ENCODE data around the gene SMIM17. TPM values are rescaled to one million over a fixed set of nuclear protein-coding genes. Genes with fewer than 3 reads are reported as not detected.

The SMIM17 gene
- total and polyA plus RNA-seq, 2 of the 4 experiments (the other 2 are of a cell fraction), result not detected

GRCh38 chr19:56597696-56598095, 45.3 kb upstream of the SMIM17 start:
- Histone ChIP-seq H2BK15ac (ENCODE audit: low read depth, low read length) (no peak overlapping the region), H3K79me1 (ENCODE audit: low read depth in 1 of 2, low read length in 2 of 2) (peaks cover 14 to 30% of the 10 kb centered on the region in 2 experiments), H3K27me3 (ENCODE audit: control insufficient read depth, insufficient read depth, low read length) (no peaks in the 10 kb centered on the region), H3K4me3 (ENCODE audit: insufficient read depth, low read depth, low read length) (no peak overlapping the region), H3K4me2 (ENCODE audit: low read depth, low read length) (no peak overlapping the region), H3K36me3 (ENCODE audit: control insufficient read depth, insufficient read depth, low read length) (peaks cover 27% of the 10 kb centered on the region), H3K56ac (ENCODE audit: extremely low read depth, insufficient read depth, low read length) (no peak overlapping the region), H3K9me3 (ENCODE audit: control insufficient read depth, insufficient read depth, low read length) (peaks cover 23% of the 10 kb centered on the region), H4K5ac (ENCODE audit: low read depth, low read length) (no peak overlapping the region), H3K4ac (ENCODE audit: low read depth, low read length) (no peak overlapping the region), H2AK5ac (ENCODE audit: low read depth, low read length) (no peak overlapping the region), H2BK20ac (ENCODE audit: low read depth, low read length) (no peak overlapping the region), H3K27ac (ENCODE audit: insufficient read depth, low read length) (no peak overlapping the region), H4K20me1 (ENCODE audit: insufficient read depth, low read length) (0 out of 2 replicates have a peak, but pooled peaks cover 6% of the 10 kb centered on the region), H4K8ac (ENCODE audit: low read depth in 2 of 2, low read length in 2 of 2) (no peak overlapping the region), H4K91ac (ENCODE audit: insufficient read depth, low read depth, low read length) (no peak overlapping the region), H2AK9ac (replicated peaks; ENCODE audit: low read depth, low read length, poor library complexity) (no peak overlapping the region), H3K14ac (replicated peaks; ENCODE audit: low read depth, low read length) (no peak overlapping the region), H3K9me1 (ENCODE audit: insufficient read depth, low read length) (peaks cover 6% of the 10 kb centered on the region), H3K9ac (ENCODE audit: low read depth, low read length) (no peak overlapping the region), H2BK120ac (ENCODE audit: low read depth, low read length) (no peak overlapping the region), H2BK5ac (ENCODE audit: low read depth, low read length, poor library complexity, severe bottlenecking) (no peak overlapping the region), H3K23ac (ENCODE audit: low read depth, low read length) (no peak overlapping the region), H2AFZ (replicated peaks; ENCODE audit: low read length, poor library complexity) (no peak overlapping the region), H3K18ac (ENCODE audit: low read depth, low read length) (no peak overlapping the region), H3K4me1 (ENCODE audit: control insufficient read depth, insufficient read depth, low read length) (peaks cover 2% of the 10 kb centered on the region; the same call in 1 of the 2 replicates)
- dilution Hi-C loops (cut with HindIII; ENCODE audit: low sequenced_read_pairs, unreplicated experiment) (no loop called here), intact Hi-C loops (cut with micrococcal nuclease) (loop anchor here (10.0 kb wide), 1 partner anchor 123 kb away; the partner anchor contains the start of gene ZNF667), in situ Hi-C loops (cut with MboI; ENCODE audit: low sequenced_read_pairs) (no loop called here)
- no TSS peak for BruUV-seq (replicated peaks)
- TF ChIP-seq MXI1 (IDR thresholded peaks at IDR 0.05; ENCODE audit: borderline replicate concordance, low read depth, low read length) (no peak), FOS (IDR thresholded peaks at IDR 0.05; ENCODE audit: low read depth, low read length) (no peak), MAFK (IDR thresholded peaks at IDR 0.05; ENCODE audit: low read depth, low read length) (no peak), CTCF (conservative IDR thresholded peaks at IDR 0.05; ENCODE audit: low read depth, low read length) (no peak), USF2 (IDR thresholded peaks at IDR 0.05; ENCODE audit: low read depth, low read length) (no peak), SMC3 (IDR thresholded peaks at IDR 0.05; ENCODE audit: low read depth, low read length) (no peak), BHLHE40 (IDR thresholded peaks at IDR 0.05; ENCODE audit: low read depth, low read length) (no peak), RAD21 (IDR thresholded peaks at IDR 0.05; ENCODE audit: low read length) (no peak), MAZ (IDR thresholded peaks at IDR 0.05; ENCODE audit: borderline replicate concordance, low read depth, low read length) (no peak), RCOR1 (IDR thresholded peaks at IDR 0.05; ENCODE audit: insufficient replicate concordance, low read length) (no peak), POLR2A (IDR thresholded peaks at IDR 0.05; ENCODE audit: low read depth, low read length) (no peak), RFX5 (IDR thresholded peaks at IDR 0.05; ENCODE audit: low read depth, low read length) (no peak)
- TF ChIP-seq, protein P1, sequence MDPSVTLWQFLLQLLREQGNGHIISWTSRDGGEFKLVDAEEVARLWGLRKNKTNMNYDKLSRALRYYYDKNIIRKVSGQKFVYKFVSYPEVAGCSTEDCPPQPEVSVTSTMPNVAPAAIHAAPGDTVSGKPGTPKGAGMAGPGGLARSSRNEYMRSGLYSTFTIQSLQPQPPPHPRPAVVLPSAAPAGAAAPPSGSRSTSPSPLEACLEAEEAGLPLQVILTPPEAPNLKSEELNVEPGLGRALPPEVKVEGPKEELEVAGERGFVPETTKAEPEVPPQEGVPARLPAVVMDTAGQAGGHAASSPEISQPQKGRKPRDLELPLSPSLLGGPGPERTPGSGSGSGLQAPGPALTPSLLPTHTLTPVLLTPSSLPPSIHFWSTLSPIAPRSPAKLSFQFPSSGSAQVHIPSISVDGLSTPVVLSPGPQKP (IDR thresholded peaks at IDR 0.05; ENCODE audit: borderline replicate concordance, low read depth, low read length), result no peak
- no CpG with 5 or more reads among the region's 4 CpGs for WGBS, 2 experiments (ENCODE audit: extremely low coverage in 2 of 2, insufficient read length in 1 of 2)
- ChIA-PET POLR2A (ENCODE audit: unreplicated experiment) (interaction anchor here (0.6 kb wide), 1 partner anchor 685 kb away, joined by 7 read pairs; no protein-coding TSS in a partner anchor), CTCF (no interaction called here)
- ATAC-seq (ENCODE audit: low read depth) (no peak), DNase-seq (peak; percentile 27)

All from IMR-90 (cell line).